VCaP (cell line): ENCODE measurements around the gene KCNJ9.

ENCODE experiments used
- H3K27ac ChIP-seq: fragments of 450-650 bp; 2 replicates; pipeline ENCODE4 v1.5.1; 2017
- CTCF ChIP-seq: fragments of 450-650 bp; conservative IDR thresholded peaks from 2 replicates; pipeline ENCODE4 v1.5.1; 2017; ENCODE audit warnings: mild to moderate bottlenecking, moderate library complexity

The KCNJ9 gene

DNA sequence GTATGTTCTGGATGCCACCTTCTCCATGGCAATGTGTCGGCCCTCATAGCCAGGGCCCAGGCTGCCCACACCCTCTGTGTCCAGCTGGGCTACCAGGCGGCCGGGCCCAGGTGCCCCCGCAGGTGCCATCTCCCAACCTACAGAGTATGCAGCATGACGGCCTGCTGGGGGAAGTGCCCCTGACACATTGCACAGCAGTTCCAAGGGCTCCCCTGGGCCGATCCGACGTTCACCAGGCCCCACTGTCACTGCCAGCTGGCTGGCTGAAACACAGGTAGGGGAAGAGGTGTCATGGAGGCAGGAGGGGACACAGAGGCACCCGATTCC lies 11.7 kb downstream of the KCNJ9 start:
- no peak overlapping the region for H3K27ac ChIP-seq
- no peak for TF ChIP-seq CTCF

DNA sequence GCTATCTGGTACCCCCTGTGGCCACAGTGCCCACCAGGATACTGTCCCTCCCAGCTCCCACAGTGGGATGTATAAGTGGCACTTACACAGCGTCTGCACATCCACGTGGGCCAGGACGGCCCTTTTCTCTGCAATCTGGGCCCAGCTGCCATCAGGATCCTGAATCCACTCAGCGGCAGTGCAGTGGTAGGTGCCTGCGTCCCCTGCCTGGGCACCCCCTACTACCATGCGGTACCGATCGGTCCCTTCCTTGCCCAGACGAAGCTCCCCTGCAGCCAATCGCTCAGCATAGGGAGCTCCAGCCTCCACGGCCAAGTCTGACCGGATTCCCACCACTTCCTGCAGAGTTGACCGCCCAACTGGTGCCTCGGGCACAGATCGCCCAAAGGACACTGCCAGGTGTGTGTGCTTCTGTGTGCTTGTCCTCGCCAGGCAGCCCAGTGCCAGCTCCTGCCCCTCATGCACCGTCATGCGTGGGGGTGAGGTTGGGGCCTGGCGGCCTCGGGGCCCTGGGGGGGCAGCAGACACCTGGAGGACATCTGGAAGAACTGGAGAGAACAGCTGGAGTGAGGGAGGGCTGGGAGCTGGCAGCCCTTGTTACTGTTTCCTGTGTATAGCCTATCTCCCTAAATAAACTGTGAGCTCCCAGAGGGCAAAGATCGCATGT lies 12.4 kb downstream of the KCNJ9 start:
- no peak for TF ChIP-seq CTCF
- H3K27ac ChIP-seq: no peak overlapping the region

- TF ChIP-seq CTCF: no peak
- H3K27ac ChIP-seq: no peak overlapping the region
These were observed 12.9 kb downstream of the KCNJ9 start for GRCh38 chr1:160094291-160094625.

DNA sequence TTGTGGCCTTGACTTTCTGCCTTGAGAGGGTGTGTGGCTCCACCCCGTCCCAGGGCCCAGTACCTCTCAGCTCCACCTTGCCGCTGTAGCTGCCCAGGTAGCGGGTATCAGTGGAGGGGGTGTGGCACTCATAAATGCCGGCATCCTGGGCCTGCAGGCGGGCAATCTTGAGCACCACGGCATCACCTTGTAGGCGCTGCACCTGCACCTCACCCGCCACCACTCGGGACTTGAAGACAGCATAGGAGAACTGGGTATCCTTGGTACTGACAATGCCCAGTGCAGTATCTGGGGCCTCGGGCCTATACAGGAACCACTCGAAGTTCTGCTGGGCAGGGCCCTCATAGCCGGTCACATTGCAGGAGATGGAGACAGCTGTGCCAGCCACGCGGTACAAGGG lies 13.5 kb downstream of the KCNJ9 start:
- no peak for TF ChIP-seq CTCF

DNA sequence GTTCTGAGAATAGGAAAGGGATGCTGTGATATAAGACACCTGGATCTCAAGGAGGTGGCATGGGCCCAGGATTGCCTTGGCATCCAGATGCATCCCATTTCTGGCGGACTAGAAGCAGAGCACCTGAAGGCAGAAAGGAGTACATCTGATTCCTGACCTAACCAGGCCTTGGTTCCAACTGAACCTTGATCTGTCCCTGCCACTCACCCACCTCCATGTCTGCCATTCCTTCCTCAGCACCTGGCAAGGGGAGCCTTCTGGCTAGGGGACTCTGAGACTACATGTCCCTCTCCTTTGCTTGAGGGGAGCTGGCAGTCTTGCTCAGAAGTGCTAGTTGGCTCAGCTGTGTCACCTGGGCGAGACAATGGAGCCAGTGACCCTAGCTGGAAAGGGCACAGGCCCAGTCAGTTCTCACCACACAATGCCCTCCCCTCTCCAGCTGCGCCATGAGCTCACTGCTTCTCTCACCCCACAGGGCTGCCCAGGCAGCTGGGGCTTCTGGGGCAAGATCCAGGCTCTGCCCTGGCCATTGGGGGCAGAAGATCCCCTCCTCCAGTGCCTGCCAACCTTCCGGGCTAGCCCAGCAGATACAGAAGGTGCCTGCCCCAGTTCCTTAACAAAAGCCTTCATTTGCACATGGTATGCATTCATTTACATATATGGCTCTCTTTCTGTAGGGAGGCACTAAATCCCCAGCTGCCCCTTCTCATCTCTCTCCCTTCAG lies 14.2 kb downstream of the KCNJ9 start:
- no peak overlapping the region for H3K27ac ChIP-seq

More for the DNA sequence above, 13.5 kb downstream of the KCNJ9 start:
- no peak overlapping the region for H3K27ac ChIP-seq

DNA sequence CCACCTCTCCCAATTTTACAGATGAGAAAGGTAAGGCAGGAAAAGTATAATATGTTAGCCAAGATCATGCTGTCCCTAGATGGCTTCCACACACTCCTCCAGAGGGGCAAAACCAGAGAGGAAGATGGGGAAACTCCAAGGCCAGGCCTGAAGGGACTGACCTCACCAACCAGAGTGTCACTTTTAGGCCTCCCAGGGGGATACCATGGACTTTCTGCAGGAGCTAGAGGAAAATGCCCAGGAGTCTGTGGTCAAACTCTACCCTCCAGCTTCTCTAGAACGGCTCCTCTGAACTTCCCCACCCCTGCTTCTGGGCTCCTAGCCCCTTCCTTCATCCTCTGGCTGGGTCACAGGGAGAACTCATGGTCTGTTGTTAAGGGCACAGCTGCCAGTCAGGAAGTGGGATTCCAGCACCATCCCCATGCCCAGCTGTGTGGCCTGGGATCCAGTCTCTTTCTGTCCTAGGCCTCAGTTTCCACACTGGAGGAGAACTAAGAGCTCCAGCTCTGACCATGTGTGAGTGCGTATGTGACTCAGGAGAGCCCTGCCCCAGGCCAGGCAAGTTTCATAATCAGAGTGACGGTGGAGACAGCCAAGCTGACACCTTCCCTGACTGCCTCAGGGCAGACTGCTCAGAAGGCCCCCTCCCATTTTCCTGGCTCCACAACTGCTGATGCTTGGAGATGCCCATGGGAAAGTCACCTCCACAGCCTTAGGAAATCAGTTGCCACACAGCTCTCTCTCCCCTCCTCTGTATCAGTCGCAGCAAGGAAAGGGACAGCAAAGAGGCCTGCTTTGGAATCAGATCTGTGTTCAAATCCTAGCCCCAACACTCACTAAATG lies 15.2 kb downstream of the KCNJ9 start:
- H3K27ac ChIP-seq: no peak overlapping the region; the same call in 1 of the 2 replicates

More for the DNA sequence above, 14.2 kb downstream of the KCNJ9 start:
- TF ChIP-seq CTCF: no peak

More for the DNA sequence above, 15.2 kb downstream of the KCNJ9 start:
- TF ChIP-seq CTCF: no peak
